ENCODE data around the gene CACUL1.
"Not testable (repeated sequence)": the region's sequence is repeated elsewhere in the genome, so short reads cannot be mapped to it uniquely, and the experiment has no call there.

CACUL1 gene

DNA sequence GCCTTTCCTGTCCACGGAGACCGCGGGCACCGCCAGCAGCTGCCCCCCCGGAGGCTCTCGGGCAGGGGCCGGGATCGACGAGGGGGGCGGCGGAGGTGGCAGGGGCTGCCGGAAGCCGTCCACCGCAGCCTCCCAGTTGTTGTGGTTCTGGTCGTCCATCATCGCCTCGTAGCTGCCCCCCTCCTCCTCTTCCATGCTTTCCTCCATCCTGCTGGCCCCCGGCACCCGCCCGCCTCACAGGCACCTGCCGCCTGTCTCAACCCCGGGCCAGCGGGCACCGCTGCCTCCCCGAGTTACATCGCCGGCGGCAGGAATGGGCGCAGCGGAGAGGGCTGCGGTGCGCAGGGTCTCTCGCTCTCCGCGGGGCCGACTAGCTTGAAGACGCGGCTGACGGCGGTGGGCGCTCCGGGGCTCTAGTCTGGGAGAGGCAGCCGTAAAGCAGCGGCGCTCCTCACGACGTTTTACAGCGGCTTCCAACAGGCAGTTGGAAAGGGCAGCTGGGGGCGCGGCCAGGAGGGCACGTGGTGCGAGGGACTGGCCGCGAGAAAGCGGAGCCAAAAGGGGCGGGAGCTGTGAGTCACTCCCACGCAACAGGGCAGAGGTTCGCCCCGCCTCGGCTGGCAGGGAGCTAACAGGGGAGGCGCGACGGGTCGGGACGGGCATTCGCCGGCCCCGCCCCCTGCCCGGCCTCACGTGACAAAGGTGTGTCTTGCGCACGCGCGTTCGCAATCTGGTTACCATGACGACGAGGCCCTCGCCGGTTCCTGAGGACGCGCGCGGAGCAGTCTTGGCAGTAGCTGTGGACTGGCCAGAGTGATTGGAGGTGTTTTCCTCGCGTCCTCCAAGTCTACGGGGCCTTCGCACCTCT is at the start of gene CACUL1:
Gene CACUL1, minus strand, starts transcription at position 415 of the 868 bp plus-strand sequence. Its CDS starts 208 bp downstream, at position 207.
- peak within 1 kb of the TSS; percentile 92 for H3K4me3 ChIP-seq (ENCODE audit: control insufficient read depth, low read depth, low read length)
- TF ChIP-seq, protein P1, sequence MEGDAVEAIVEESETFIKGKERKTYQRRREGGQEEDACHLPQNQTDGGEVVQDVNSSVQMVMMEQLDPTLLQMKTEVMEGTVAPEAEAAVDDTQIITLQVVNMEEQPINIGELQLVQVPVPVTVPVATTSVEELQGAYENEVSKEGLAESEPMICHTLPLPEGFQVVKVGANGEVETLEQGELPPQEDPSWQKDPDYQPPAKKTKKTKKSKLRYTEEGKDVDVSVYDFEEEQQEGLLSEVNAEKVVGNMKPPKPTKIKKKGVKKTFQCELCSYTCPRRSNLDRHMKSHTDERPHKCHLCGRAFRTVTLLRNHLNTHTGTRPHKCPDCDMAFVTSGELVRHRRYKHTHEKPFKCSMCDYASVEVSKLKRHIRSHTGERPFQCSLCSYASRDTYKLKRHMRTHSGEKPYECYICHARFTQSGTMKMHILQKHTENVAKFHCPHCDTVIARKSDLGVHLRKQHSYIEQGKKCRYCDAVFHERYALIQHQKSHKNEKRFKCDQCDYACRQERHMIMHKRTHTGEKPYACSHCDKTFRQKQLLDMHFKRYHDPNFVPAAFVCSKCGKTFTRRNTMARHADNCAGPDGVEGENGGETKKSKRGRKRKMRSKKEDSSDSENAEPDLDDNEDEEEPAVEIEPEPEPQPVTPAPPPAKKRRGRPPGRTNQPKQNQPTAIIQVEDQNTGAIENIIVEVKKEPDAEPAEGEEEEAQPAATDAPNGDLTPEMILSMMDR (conservative IDR thresholded peaks at IDR 0.05; ENCODE audit: control insufficient read depth, insufficient read depth, low read depth, low read length), result no peak
- peak; percentile 99 for DNase-seq (ENCODE audit: low read depth)

DNA sequence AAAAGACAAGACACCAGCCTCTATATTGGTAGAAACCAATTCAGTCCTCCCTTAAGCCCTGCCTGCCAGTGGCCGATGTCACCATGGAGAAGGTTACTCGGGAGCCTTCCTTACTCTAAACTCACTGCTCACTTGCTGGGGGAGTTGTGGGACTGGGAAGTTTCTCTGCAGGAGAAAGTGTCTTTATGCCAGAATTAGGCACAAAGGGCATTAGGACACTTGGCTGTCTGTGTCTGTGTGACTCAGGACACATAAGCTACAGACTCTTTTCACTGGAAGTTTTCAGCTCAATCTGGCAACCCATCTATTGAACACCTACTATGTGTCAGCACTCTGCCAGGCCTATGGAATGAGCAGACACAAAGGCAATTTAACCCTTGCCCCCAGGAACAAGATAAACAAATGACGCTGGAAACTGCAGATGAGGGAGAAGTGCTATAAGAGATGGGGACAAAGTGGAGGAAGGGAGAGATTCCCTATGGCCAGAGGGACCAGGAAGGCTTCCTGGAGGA is 49.5 kb upstream of the CACUL1 start:
- no peak for DNase-seq (ENCODE audit: low read depth)
- no peak overlapping the region for H3K4me3 ChIP-seq (ENCODE audit: control insufficient read depth, low read depth, low read length)
- TF ChIP-seq, protein P1 (conservative IDR thresholded peaks at IDR 0.05; ENCODE audit: control insufficient read depth, insufficient read depth, low read depth, low read length), result no peak

DNA sequence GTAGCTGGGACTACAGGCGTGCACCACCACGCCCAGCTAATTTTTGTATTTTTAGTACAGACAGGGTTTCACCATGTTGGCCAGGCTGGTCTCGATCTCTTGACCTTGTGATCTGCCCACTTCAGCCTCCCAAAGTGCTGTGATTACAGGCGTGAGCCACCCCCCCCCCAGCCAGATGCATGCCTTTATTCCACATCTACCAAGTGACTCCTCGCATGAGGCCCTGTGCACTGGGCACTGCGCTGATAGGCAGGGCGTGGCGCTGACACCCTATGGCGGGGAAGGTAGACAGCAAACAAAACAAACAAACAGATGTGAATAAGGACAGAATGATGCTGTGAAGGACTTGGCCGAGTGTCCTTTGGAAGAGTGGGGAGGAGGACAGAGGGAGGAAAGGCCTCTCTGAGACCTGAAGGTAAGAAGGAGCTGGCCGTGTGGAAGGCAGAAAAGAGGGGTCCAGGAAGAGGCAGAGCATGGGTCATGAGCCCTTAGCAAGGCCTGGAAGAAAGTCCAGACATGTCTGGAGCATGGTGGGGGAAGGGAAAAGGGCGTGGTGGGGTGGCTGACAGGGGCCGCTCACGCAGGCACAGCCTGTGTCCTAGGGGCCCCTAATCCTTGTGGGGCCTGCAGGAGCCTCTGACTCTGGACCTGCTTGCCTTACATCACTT is 47.5 kb upstream of the CACUL1 start:
- no peak for DNase-seq (ENCODE audit: low read depth)
- H3K4me3 ChIP-seq (ENCODE audit: control insufficient read depth, low read depth, low read length), result no peak overlapping the region
- TF ChIP-seq, protein P1 (conservative IDR thresholded peaks at IDR 0.05; ENCODE audit: control insufficient read depth, insufficient read depth, low read depth, low read length), result no peak

DNA sequence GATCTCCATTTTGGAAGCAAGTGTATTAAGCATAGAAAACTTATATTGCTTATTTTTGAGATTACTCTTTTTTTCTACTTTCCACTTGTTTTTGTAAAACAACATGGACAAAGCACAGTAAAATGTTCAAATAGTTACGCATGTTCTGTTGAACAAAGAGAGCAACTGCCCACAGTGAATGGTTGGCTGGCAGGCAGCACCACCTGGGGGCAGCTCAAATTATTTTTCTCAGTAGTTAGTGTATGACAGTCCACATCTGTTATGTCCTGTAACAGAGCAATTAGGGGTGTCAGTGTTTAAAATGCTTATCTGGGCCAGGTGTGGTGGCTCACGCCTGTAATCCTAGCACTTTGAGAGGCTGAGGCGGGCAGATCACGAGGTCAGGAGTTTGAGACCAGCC is 46.1 kb upstream of the CACUL1 start:
- DNase-seq (ENCODE audit: low read depth), result peak; percentile 19
- H3K4me3 ChIP-seq (ENCODE audit: control insufficient read depth, low read depth, low read length), result no peak overlapping the region
- TF ChIP-seq, protein P1 (conservative IDR thresholded peaks at IDR 0.05; ENCODE audit: control insufficient read depth, insufficient read depth, low read depth, low read length), result peak; percentile 34

DNA sequence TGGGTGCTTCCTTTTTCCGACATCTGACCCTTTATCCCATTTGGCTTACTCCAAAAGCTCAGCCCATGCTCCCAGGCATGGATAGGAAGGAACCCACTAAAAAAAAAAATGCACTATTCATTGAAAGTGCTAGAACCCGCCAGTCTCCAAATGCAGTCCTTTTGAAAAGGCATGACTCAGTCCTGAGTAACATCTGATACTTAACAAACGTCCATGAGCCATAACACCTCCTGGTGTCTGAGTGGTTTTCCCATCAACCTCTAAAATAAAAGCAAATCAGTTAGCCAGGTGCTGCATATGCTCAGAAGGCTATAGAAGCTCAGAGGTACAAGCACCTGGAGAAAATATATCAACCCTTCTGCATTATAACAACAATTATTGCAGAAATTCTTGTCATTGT is 45.0 kb upstream of the CACUL1 start:
- H3K4me3 ChIP-seq (ENCODE audit: control insufficient read depth, low read depth, low read length), result no peak overlapping the region
- TF ChIP-seq, protein P1 (conservative IDR thresholded peaks at IDR 0.05; ENCODE audit: control insufficient read depth, insufficient read depth, low read depth, low read length), result no peak
- DNase-seq (ENCODE audit: low read depth), result peak; percentile 78

DNA sequence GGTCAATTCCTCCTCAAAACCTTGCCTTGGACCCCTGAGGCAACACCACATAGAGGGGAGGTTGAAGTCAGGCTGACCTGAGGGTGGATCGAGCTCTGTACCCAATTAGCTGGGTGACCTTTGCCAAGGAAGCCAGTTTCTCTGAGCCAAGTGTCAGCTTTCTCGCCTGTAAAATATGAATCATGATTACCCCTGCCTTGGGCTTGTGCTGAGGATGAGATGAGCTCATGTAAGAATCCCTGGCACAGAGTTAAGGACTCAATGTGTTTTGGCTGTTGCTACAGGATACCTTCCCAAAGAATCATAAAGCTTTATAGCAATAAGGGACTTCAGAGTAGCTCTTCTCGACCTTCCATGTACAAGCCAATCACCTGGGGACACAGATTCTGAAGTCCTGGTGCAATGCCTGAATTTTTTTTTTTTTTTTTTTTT is 43.5 kb upstream of the CACUL1 start:
- no peak overlapping the region for H3K4me3 ChIP-seq (ENCODE audit: control insufficient read depth, low read depth, low read length)
- TF ChIP-seq, protein P1 (conservative IDR thresholded peaks at IDR 0.05; ENCODE audit: control insufficient read depth, insufficient read depth, low read depth, low read length), result no peak
- DNase-seq (ENCODE audit: low read depth), result peak; percentile 83

DNA sequence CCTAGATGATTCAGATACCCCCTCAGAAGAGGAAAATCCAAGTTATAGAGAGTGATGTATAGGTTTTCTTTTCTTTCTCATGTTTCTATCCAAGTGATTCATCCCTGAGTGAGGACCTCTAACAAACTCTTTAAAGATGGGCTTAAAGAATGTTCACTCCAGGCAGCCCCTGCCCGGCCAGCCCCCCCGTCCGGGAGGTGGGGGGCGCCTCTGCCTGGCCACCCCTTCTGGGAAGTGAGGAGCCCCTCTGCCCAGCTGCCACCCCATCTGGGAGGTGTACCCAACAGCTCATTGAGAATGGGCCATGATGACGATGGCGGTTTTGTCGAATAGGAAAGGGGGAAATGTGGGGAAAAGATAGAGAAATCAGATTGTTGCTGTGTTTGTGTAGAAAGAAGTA is 40.2 kb upstream of the CACUL1 start:
- H3K4me3 ChIP-seq (ENCODE audit: control insufficient read depth, low read depth, low read length); DNase-seq (ENCODE audit: low read depth): not testable (repeated sequence)

Data from fibroblast of mammary gland (primary cell).